WTC11 (cell line): ENCODE results near the gene ASTN2. TPM values are rescaled to one million over a fixed set of nuclear protein-coding genes. Genes with fewer than 3 reads are reported as not detected.

ENCODE experiments used
- ATAC-seq: fragments of 200-7000 bp; cut with Tn5 transposase; 2 replicates; pipeline ENCODE4 v1.10.0; 2021; ENCODE audit warnings: mild to moderate bottlenecking, moderate library complexity
- CTCF ChIA-PET: fragments of 300-600 bp; sonication (Branson Sonifier 250); formaldehyde crosslinking; loops from one replicate; lab custom pipeline; 2021; ENCODE audit warnings: antibody characterized with exemption; lab: Charles Lee
- POLR2A ChIA-PET: fragments of 350-600 bp; sonication (Branson Sonifier 250); formaldehyde crosslinking; loops from one replicate; lab custom pipeline; 2021; ENCODE audit warnings: antibody characterized with exemption; lab: Charles Lee
- DNase-seq: peaks from one replicate; pipeline ENCODE4 v3.0.0; 2021; ENCODE audit warnings: low spot score
- H3K27ac Mint-ChIP-seq: 2 replicates; pipeline ENCODE4 v1.8.0; 2021; ENCODE audit warnings: mixed read lengths
- H3K27me3 Mint-ChIP-seq: 2 replicates; pipeline ENCODE4 v1.8.0; 2021; ENCODE audit warnings: low read depth, mild to moderate bottlenecking, moderate library complexity, mixed read lengths
- H3K36me3 Mint-ChIP-seq: 2 replicates; pipeline ENCODE4 v1.8.0; 2021; ENCODE audit warnings: mixed read lengths
- H3K4me1 Mint-ChIP-seq: 2 replicates; pipeline ENCODE4 v1.8.0; 2022; ENCODE audit warnings: mixed read lengths
- H3K4me3 Mint-ChIP-seq: 2 replicates; pipeline ENCODE4 v1.8.0; 2021; ENCODE audit warnings: mild to moderate bottlenecking, moderate library complexity, mixed read lengths
- H3K9me3 Mint-ChIP-seq: 2 replicates; pipeline ENCODE4 v1.8.0; 2021; ENCODE audit warnings: mixed read lengths
- ATF1 ChIP-seq: sonication (generic); formaldehyde crosslinking; IDR thresholded peaks from 2 replicates; pipeline ENCODE4 v1.8.1; 2023; ENCODE audit warnings: mild to moderate bottlenecking, moderate library complexity, missing genetic modification reagents
- CBFB ChIP-seq: sonication (generic); formaldehyde crosslinking; IDR thresholded peaks from 2 replicates; pipeline ENCODE4 v1.8.1; 2022; ENCODE audit warnings: mild to moderate bottlenecking, low read depth, missing genetic modification reagents
- ELF4 ChIP-seq: sonication (generic); formaldehyde crosslinking; IDR thresholded peaks from 2 replicates; pipeline ENCODE4 v1.8.1; 2022; ENCODE audit warnings: low read depth, mild to moderate bottlenecking, moderate library complexity, missing genetic modification reagents
- EMX1 ChIP-seq: fragments of 250-450 bp; sonication (Bioruptor Pico); IDR thresholded peaks from 2 replicates; pipeline ENCODE4 v1.8.0; 2021; ENCODE audit warnings: mild to moderate bottlenecking
- ESRRA ChIP-seq: sonication (generic); formaldehyde crosslinking; IDR thresholded peaks from 2 replicates; pipeline ENCODE4 v1.8.1; 2022; ENCODE audit warnings: mild to moderate bottlenecking, missing genetic modification reagents, borderline replicate concordance
- FOXK1 ChIP-seq: sonication (generic); formaldehyde crosslinking; IDR thresholded peaks from 2 replicates; pipeline ENCODE4 v1.8.0; 2022; ENCODE audit warnings: mild to moderate bottlenecking, moderate library complexity, missing genetic modification reagents
- GABPB1 ChIP-seq: sonication (generic); formaldehyde crosslinking; IDR thresholded peaks from 2 replicates; pipeline ENCODE4 v1.8.1; 2023; ENCODE audit warnings: mild to moderate bottlenecking, missing genetic modification reagents
- JUN ChIP-seq: sonication (generic); formaldehyde crosslinking; IDR thresholded peaks from 2 replicates; pipeline ENCODE4 v1.8.0; 2023; ENCODE audit warnings: mild to moderate bottlenecking, missing genetic modification reagents
- KAT7 ChIP-seq: sonication (generic); formaldehyde crosslinking; IDR thresholded peaks from 2 replicates; pipeline ENCODE4 v1.8.1; 2023; ENCODE audit warnings: missing genetic modification reagents, mild to moderate bottlenecking, borderline replicate concordance
- NFE2L1 ChIP-seq: sonication (generic); formaldehyde crosslinking; IDR thresholded peaks from 2 replicates; pipeline ENCODE4 v1.8.1; 2023; ENCODE audit warnings: missing genetic modification reagents
- NFYB ChIP-seq: sonication (generic); formaldehyde crosslinking; conservative IDR thresholded peaks from 2 replicates; pipeline ENCODE4 v1.8.0; 2022; ENCODE audit warnings: low read depth, missing genetic modification reagents
- NR2C2 ChIP-seq: sonication (generic); formaldehyde crosslinking; IDR thresholded peaks from 2 replicates; pipeline ENCODE4 v1.8.0; 2022; ENCODE audit warnings: mild to moderate bottlenecking, missing genetic modification reagents
- OVOL2 ChIP-seq: fragments of 250-450 bp; sonication (Bioruptor Pico); IDR thresholded peaks from 2 replicates; pipeline ENCODE4 v1.9.0; 2021; ENCODE audit warnings: mild to moderate bottlenecking, borderline replicate concordance
- SP1 ChIP-seq: sonication (generic); formaldehyde crosslinking; conservative IDR thresholded peaks from 2 replicates; pipeline ENCODE4 v1.8.1; 2022; ENCODE audit warnings: missing genetic modification reagents
- TP53 ChIP-seq: sonication (generic); formaldehyde crosslinking; IDR thresholded peaks from 2 replicates; pipeline ENCODE4 v1.8.1; 2023; ENCODE audit warnings: mild to moderate bottlenecking, missing genetic modification reagents
- USF1 ChIP-seq: sonication (generic); formaldehyde crosslinking; IDR thresholded peaks from 2 replicates; pipeline ENCODE4 v1.8.0; 2022; ENCODE audit warnings: mild to moderate bottlenecking, missing genetic modification reagents
- ZNF121 ChIP-seq: sonication (generic); formaldehyde crosslinking; IDR thresholded peaks from 2 replicates; pipeline ENCODE4 v1.8.0; 2023; ENCODE audit warnings: missing genetic modification reagents
- ZNF219 ChIP-seq: sonication (generic); formaldehyde crosslinking; IDR thresholded peaks from 2 replicates; pipeline ENCODE4 v1.8.0; 2023; ENCODE audit warnings: missing genetic modification reagents, mild to moderate bottlenecking, borderline replicate concordance
- ZNF281 ChIP-seq: sonication (generic); formaldehyde crosslinking; IDR thresholded peaks from 2 replicates; pipeline ENCODE4 v1.8.0; 2023; ENCODE audit warnings: mild to moderate bottlenecking, missing genetic modification reagents
- ZNF317 ChIP-seq: sonication (generic); formaldehyde crosslinking; IDR thresholded peaks from 2 replicates; pipeline ENCODE4 v1.8.1; 2023; ENCODE audit warnings: low read depth, mild to moderate bottlenecking, moderate library complexity, missing genetic modification reagents, borderline replicate concordance
- ZNF396 ChIP-seq: fragments of 250-450 bp; sonication (Bioruptor Pico); IDR thresholded peaks from 2 replicates; pipeline ENCODE4 v1.8.0; 2021; ENCODE audit warnings: mild to moderate bottlenecking, moderate library complexity, borderline replicate concordance
- ZNF416 ChIP-seq: fragments of 250-450 bp; sonication (Bioruptor Pico); IDR thresholded peaks from 2 replicates; pipeline ENCODE4 v1.9.0; 2021; ENCODE audit warnings: mild to moderate bottlenecking, inconsistent platforms
- ZNF512 ChIP-seq: sonication (generic); formaldehyde crosslinking; IDR thresholded peaks from 2 replicates; pipeline ENCODE4 v1.8.1; 2022; ENCODE audit warnings: missing genetic modification reagents, borderline replicate concordance
- total RNA-seq: library from RNA; stranded (reverse); gene quantifications from 3 replicates; pipeline ENCODE4 v1.2.3, GENCODE V29; 2021
- TF ChIP-seq, protein P1 (sequence below): sonication (generic); formaldehyde crosslinking; IDR thresholded peaks from 2 replicates; pipeline ENCODE4 v1.8.0; 2023; ENCODE audit warnings: missing genetic modification reagents
- TF ChIP-seq, protein P2 (sequence below): sonication (generic); formaldehyde crosslinking; IDR thresholded peaks from 2 replicates; pipeline ENCODE4 v1.8.0; 2022; ENCODE audit warnings: mild to moderate bottlenecking, missing genetic modification reagents
- TF ChIP-seq, protein P3 (sequence below): fragments of 200-600 bp; IDR thresholded peaks from 2 replicates; pipeline ENCODE4 v1.8.0; 2022; ENCODE audit warnings: antibody characterized with exemption
- TF ChIP-seq, protein P4 (sequence below): sonication (generic); formaldehyde crosslinking; IDR thresholded peaks from 2 replicates; pipeline ENCODE4 v1.8.1; 2022; ENCODE audit warnings: low read depth, missing genetic modification reagents, borderline replicate concordance
- TF ChIP-seq, protein P5 (sequence below): sonication (generic); formaldehyde crosslinking; conservative IDR thresholded peaks from 2 replicates; pipeline ENCODE4 v1.8.1; 2022; ENCODE audit warnings: mild to moderate bottlenecking, missing genetic modification reagents

Gene ASTN2
- total RNA-seq, 1 experiment from 2014 or later: 16.2 TPM

GRCh38 chr9:116687074-116687753, 727.6 kb downstream of the ASTN2 start, which contains the start of gene TRIM32:
Gene TRIM32, plus strand, starts transcription at chr9:116687305. Its CDS starts 10,438 bp downstream, at chr9:116697743.
- Mint-ChIP-seq H3K27me3 (peaks cover 12% of the 10 kb centered on the region), H3K27ac (no peak within 1 kb of the TSS), H3K36me3 (peaks cover 22% of the 10 kb centered on the region), H3K9me3 (peaks cover 16% of the 10 kb centered on the region), H3K4me1 (peaks cover 30% of the 10 kb centered on the region), H3K4me3 (peak within 1 kb of the TSS; percentile 87)
- DNase-seq (peak; percentile 95), ATAC-seq (peak; percentile 96)
- CTCF ChIA-PET: interaction anchor here (0.6 to 2.1 kb wide), 3 partner anchors 11 to 740 kb away, joined by 3 to 7 read pairs (median 4); no protein-coding TSS in a partner anchor
- POLR2A ChIA-PET: interaction anchor here (0.6 kb wide), 1 partner anchor 604 kb away, joined by 3 read pairs; no protein-coding TSS in a partner anchor
- TF ChIP-seq EMX1: no peak
- TF ChIP-seq, protein P1, sequence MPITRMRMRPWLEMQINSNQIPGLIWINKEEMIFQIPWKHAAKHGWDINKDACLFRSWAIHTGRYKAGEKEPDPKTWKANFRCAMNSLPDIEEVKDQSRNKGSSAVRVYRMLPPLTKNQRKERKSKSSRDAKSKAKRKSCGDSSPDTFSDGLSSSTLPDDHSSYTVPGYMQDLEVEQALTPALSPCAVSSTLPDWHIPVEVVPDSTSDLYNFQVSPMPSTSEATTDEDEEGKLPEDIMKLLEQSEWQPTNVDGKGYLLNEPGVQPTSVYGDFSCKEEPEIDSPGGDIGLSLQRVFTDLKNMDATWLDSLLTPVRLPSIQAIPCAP (CRISPR knock-in tag): no peak
- TF ChIP-seq TP53 (CRISPR knock-in tag): peak; percentile 86; the same call in 1 of the 2 replicates
- 0 out of 2 replicates have a peak, but pooled peaks have one; percentile 33 for TF ChIP-seq ZNF121 (CRISPR knock-in tag)
- peak; percentile 28; the same call in 1 of the 2 replicates for TF ChIP-seq ZNF281
- TF ChIP-seq, protein P2, sequence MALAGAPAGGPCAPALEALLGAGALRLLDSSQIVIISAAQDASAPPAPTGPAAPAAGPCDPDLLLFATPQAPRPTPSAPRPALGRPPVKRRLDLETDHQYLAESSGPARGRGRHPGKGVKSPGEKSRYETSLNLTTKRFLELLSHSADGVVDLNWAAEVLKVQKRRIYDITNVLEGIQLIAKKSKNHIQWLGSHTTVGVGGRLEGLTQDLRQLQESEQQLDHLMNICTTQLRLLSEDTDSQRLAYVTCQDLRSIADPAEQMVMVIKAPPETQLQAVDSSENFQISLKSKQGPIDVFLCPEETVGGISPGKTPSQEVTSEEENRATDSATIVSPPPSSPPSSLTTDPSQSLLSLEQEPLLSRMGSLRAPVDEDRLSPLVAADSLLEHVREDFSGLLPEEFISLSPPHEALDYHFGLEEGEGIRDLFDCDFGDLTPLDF: no peak
- no peak for TF ChIP-seq ESRRA (CRISPR knock-in tag)
- TF ChIP-seq, protein P3, sequence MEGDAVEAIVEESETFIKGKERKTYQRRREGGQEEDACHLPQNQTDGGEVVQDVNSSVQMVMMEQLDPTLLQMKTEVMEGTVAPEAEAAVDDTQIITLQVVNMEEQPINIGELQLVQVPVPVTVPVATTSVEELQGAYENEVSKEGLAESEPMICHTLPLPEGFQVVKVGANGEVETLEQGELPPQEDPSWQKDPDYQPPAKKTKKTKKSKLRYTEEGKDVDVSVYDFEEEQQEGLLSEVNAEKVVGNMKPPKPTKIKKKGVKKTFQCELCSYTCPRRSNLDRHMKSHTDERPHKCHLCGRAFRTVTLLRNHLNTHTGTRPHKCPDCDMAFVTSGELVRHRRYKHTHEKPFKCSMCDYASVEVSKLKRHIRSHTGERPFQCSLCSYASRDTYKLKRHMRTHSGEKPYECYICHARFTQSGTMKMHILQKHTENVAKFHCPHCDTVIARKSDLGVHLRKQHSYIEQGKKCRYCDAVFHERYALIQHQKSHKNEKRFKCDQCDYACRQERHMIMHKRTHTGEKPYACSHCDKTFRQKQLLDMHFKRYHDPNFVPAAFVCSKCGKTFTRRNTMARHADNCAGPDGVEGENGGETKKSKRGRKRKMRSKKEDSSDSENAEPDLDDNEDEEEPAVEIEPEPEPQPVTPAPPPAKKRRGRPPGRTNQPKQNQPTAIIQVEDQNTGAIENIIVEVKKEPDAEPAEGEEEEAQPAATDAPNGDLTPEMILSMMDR: no peak
- no peak for TF ChIP-seq ZNF317 (CRISPR knock-in tag)
- TF ChIP-seq NFYB (CRISPR knock-in tag): peak; percentile 66
- no peak for TF ChIP-seq JUN (CRISPR knock-in tag)
- TF ChIP-seq, protein P4, sequence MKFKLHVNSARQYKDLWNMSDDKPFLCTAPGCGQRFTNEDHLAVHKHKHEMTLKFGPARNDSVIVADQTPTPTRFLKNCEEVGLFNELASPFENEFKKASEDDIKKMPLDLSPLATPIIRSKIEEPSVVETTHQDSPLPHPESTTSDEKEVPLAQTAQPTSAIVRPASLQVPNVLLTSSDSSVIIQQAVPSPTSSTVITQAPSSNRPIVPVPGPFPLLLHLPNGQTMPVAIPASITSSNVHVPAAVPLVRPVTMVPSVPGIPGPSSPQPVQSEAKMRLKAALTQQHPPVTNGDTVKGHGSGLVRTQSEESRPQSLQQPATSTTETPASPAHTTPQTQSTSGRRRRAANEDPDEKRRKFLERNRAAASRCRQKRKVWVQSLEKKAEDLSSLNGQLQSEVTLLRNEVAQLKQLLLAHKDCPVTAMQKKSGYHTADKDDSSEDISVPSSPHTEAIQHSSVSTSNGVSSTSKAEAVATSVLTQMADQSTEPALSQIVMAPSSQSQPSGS (CRISPR knock-in tag): no peak
- TF ChIP-seq ZNF219 (CRISPR knock-in tag): no peak
- TF ChIP-seq, protein P5, sequence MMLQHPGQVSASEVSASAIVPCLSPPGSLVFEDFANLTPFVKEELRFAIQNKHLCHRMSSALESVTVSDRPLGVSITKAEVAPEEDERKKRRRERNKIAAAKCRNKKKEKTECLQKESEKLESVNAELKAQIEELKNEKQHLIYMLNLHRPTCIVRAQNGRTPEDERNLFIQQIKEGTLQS (CRISPR knock-in tag): no peak
- no peak for TF ChIP-seq KAT7 (CRISPR knock-in tag)
- TF ChIP-seq OVOL2 (CRISPR knock-in tag): no peak
- TF ChIP-seq FOXK1 (CRISPR knock-in tag): peak; percentile 68; the same call in 1 of the 2 replicates
- peak; percentile 63; the same call in 1 of the 2 replicates for TF ChIP-seq NFE2L1 (CRISPR knock-in tag)
- peak; percentile 68 for TF ChIP-seq SP1 (CRISPR knock-in tag)
- TF ChIP-seq CBFB (CRISPR knock-in tag): no peak
- TF ChIP-seq ELF4 (CRISPR knock-in tag): no peak
- TF ChIP-seq ZNF396 (CRISPR knock-in tag): no peak
- TF ChIP-seq NR2C2 (CRISPR knock-in tag): no peak
- no peak for TF ChIP-seq ZNF416
- no peak for TF ChIP-seq ATF1 (CRISPR knock-in tag)
- TF ChIP-seq GABPB1 (CRISPR knock-in tag): no peak
- 0 out of 2 replicates have a peak, but pooled peaks have one; percentile 8 for TF ChIP-seq USF1
- no peak for TF ChIP-seq ZNF512 (CRISPR knock-in tag)
